OCI-LY7 (cell line): ENCODE results near the gene LPGAT1.

ENCODE experiments used
- EZH2phosphoT487 ChIP-seq: fragments of 200-600 bp; sonication (generic); IDR thresholded peaks from 2 replicates; pipeline ENCODE4 v1.6.1; 2018; ENCODE audit warnings: low read depth, borderline replicate concordance, mild to moderate bottlenecking, mixed run types, antibody characterized with exemption, low read length, moderate library complexity, mixed read lengths
- TF ChIP-seq, protein P1 (sequence below): fragments of 200-600 bp; sonication (generic); conservative IDR thresholded peaks from 2 replicates; pipeline ENCODE4 v1.5.1; 2014; ENCODE audit warnings: mild to moderate bottlenecking, antibody characterized with exemption, low read length, moderate library complexity, mixed read lengths

DNA sequence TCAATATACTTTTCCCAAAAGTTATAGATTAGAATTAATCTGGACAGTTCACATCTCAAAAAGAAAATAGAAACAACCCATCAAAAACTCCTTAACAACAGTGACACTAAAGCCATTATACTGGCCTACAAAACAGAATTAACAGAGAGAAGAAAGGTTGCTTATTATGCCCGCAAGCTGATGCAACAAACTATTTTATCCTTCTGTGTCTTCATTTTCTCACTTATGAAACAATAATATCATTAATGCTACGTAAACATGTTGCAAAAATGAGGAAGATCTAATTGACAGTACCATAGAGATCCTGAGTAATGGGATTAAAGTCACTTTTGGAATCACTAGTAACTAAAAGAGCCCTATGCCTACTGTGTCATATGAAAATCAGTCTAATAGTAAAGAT lies 32.6 kb downstream of the LPGAT1 start:
- TF ChIP-seq, protein P1, sequence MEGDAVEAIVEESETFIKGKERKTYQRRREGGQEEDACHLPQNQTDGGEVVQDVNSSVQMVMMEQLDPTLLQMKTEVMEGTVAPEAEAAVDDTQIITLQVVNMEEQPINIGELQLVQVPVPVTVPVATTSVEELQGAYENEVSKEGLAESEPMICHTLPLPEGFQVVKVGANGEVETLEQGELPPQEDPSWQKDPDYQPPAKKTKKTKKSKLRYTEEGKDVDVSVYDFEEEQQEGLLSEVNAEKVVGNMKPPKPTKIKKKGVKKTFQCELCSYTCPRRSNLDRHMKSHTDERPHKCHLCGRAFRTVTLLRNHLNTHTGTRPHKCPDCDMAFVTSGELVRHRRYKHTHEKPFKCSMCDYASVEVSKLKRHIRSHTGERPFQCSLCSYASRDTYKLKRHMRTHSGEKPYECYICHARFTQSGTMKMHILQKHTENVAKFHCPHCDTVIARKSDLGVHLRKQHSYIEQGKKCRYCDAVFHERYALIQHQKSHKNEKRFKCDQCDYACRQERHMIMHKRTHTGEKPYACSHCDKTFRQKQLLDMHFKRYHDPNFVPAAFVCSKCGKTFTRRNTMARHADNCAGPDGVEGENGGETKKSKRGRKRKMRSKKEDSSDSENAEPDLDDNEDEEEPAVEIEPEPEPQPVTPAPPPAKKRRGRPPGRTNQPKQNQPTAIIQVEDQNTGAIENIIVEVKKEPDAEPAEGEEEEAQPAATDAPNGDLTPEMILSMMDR = no peak
- no peak for TF ChIP-seq EZH2phosphoT487
